GM18868 (cell line): Measurements from ENCODE around the gene ACAP1.

Source experiments
- ATAC-seq: cut with Tn5 transposase; IDR thresholded peaks from one replicate; pipeline ENCODE4 v1.9.1; 2021; ENCODE audit warnings: mild to moderate bottlenecking, moderate library complexity; ENCODE audit not compliant: unreplicated experiment

The ACAP1 gene

DNA sequence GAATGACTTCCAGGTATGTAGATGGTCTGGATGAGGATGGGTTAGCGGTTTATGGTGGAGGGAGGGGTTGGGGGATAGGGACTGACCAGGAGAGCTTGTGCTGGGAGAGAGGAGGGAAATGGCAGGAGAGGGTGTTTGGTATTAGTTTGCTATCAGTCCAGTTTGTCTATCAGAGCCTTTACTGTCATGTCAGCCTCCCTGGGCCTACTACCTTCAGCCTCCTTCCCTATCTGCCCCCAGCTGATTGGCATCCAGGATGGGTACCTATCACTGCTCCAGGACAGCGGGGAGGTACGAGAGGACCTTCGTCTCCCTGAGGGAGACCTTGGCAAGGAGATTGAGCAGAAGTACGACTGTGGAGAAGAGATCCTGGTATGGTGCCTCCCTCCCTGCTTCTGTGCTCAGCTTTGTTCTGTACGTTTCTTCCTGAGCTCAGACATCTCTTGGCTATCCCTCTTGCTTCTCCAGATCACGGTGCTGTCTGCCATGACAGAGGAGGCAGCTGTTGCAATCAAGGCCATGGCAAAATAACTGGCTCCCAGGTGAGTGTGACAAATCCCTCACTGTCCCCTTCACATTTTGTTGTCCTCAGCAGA, 25.1 kb upstream of the ACAP1 start:
- ATAC-seq, result no peak

DNA sequence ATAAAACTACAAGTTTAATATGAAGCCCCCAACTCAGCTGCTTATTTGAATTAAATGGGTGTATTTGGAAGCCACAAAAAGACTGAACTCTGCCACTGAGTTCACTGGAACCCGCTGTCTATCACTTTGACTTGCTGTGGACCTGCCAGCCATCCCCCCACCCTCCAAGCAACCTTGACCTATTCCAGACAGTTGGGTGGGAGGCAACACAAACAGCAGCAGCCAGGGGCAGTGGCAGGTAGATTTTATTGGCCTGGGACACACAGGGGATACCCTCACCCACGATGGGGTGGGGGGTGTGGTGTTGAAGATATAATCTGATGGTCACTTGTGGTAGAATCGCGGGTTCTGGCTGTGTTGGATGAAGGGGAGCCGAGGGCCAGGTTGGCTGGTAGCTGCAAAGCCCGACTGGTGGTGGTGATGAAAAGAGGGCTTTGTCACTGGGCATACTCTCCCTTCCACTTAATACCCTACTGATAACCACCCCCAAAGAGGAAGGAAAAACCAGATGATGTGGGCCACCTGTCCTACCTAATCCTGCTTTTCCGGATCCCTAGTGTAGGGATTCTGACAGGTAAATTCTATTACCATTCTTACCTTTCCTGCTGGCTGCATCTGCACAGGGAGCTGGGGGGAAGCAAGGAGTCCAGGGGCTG, 23.8 kb upstream of the ACAP1 start:
- no peak for ATAC-seq

GRCh38 chr17:7313088-7313889, 23.0 kb upstream of the ACAP1 start:
- ATAC-seq, result no peak

DNA sequence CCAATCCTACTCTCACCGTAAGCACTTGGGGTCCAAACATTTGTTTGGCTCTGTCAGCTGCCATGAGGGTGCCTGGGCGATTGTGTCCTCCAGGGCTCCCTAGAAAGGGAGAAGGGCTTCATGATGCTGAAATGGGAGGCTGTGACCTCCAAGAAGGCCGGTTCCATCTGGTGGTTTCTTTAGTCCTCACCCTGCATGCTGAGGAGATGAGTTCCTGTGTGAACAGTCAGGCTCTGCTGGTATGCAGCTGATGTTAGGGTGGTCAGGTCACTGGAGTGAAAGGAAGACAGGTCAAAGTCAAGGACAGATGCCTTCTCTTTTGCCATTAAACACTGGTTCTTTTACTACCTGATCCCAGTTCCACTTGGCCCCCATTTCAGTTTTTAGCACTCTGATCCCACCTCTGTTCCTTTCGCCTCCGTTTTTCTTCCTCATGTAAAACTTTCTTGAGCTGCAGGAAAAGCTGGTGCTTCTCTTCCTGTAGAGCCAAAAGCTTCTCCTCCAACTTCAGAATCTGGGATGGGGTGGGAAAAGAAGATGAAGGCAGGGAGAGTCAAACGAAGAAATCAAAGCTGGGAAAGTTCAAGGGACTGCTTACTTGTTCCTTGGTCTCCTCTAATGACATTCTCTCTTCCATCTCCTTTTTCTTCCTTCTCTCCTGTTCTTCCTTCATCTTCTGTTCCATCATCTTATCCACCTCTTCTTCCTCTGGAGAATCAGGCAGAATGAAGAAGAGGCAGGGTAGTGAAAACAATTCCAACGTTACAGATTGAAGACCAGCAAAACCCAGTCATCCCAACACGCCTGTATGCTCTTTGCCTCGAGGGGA, 22.2 kb upstream of the ACAP1 start:
- no peak for ATAC-seq

- ATAC-seq, result peak; percentile 71
These were observed 21.4 kb upstream of the ACAP1 start, which contains the start of gene GPS2 for GRCh38 chr17:7314719-7315569. GPS2 (minus strand) TSS chr17:7315360; CDS start chr17:7315052, 308 bp downstream.

DNA sequence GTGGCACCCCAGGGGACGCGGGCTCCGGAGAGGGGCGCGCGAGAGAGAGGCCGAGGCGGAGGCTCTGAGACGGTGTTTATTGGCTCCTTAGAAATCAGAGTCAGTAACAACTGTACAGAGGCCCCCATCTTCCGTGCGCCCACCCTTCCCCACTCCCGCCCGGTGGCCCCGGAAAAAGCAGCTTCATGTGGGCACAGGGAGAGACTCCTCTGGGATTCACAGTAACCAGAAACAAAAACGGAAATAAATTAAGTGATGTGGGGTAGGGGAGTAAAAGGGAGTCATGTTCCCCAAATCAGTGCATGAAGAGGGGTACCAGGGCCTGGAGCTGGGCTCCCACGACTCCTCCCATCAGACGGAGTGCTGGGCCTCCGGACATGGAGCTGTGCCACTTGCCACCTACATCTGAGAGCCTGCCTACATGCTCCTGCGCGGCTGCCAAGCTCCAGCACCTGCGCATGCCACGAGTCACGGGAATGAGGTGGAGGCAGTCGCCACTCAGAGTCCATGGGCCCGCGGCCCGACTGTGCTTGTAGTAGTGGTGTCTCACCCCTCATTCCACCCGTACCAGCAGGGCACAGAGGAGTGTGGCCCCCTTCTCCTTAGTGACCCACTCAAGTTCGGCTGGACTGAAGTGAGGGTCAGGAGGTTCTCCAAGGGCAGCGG, 20.6 kb upstream of the ACAP1 start:
- no peak for ATAC-seq

DNA sequence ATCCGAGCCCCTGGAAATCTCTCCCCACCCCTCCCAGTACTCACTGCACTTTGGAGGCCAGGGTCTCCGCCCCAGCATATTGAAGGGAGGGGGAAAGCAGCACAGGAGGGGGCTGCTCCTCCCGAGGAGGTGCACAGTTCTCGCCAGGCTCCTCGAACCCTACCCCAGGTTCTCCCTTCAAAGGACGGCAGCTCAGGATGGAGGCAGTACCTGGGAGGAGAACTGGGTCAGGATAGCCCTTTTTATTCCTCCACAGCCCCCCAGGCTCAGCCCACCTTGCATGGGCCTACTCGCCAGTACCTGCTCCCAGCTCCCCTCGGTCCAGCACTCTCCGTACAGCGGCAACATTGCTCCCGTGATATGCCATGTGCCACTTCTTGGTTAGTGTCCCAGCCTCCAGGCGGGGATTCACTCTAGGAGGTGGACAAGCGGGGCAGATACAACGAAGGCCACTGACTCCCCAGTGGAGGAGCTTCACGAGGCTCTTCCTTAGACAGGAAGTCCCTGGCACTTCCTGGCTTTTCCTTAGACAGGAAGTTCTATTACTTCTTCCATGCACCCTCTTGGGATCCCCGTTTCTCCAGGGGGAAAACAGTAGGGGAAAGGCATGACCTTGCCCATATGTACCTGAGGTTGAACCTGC, 19.0 kb upstream of the ACAP1 start:
- ATAC-seq, result no peak

DNA sequence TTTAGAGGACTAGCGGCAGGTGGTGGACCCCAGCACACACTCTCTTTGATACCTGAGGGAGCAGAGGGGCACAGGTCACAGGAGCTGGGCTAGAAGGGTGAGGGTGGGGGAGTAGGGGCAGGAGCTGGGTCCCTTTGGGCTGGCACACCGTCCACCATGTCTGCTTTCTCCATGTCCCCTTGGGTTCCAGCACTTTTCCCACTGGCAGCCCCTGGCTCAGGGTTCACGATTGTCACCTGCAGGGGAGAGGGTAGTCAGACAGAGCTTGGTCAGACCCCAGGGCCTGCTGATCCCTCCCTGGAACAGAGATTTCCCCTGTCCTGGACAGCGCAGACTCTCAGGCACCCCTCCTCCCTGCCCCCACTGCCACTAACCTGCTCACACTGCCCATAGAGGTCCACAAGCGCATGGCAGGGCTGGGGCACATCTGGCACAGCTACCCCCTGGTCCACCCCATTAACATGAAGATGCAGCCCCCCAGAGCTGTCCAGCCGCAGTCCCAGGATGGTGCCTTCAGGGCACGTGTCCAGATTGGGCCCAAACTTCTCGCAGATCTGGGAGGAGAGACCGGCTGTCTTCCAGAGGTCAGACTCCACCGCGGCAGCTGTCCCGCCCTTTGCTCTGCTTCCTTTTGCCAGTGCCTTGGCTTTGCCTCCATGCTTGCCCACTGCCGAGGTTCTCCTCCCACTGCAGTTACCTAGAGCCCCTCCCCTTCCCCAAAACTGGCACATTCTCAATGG, 18.0 kb upstream of the ACAP1 start:
- no peak for ATAC-seq

DNA sequence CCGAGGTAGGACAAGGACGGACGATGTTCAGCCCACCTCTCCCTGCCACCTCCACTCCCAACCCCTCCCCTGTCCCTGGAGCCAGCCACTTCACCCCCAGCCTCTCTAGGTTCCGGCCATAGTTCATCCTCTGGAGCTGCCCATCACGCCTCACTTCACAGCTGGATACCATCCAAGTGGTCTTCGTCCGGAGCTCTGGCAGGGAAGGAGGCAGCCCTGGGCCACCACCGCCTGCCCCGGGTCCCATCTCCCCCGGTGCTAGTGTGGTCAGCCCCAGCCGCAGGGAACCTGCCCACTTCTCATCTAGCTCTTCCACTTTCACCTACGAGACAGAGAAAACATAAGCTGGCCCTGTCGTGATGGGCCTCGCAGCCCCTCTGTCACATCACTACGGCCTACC, 14.9 kb upstream of the ACAP1 start:
- no peak for ATAC-seq

- ATAC-seq, result no peak
These were observed 13.7 kb upstream of the ACAP1 start for GRCh38 chr17:7322520-7323194.

DNA sequence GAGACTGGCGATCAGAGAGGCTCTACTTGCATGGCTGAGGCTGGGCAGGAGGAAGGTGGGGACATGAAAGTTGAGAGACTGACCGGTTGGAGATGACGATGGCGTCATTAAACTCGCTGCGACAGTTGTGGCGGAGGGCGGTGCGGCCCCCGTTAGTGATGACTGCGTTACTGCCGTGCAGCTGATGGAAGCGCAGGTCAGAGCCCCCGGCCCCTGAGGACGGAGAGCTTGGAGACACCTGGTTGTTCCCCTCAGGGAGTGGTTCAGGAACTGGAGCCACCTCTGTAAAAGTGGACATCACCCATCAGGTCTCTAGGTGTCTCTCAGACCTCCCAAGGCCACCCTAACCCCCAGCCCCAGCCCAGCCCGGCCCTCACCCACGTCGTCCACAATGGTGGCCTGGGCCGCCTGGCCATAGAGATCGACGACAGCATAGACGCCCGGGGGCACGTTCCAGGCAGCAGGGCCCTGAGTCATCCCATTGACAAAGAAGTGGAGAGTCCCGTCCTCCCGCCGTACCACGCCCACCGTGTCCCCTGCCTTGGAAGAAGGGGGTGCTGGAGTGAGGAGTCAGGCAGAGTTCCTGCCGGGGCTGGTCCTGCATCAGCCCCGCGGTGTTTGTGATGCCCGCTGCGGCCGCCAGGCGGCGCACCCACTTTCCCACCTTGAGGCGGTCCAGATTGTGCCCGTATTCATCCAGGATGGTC, 12.4 kb upstream of the ACAP1 start:
- ATAC-seq, result no peak

DNA sequence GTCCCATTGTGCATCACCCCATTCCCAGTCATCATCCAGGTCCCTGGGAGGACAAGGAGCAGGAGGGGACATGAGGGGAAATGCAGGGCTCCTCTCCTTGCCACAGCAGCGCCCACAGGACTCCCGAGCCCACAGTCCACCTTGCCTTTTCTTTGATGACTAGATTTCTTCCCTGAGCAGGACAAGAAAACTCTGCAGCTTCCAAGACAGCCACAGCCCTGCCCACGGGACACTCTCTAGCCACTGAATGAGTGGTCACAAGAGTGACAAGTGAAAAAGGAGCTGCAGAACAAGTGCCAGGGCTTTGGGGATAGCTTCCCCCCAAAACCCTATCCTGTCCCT, 11.9 kb upstream of the ACAP1 start:
- no peak for ATAC-seq

- ATAC-seq, result no peak
These were observed 11.2 kb upstream of the ACAP1 start for GRCh38 chr17:7325031-7325528.

- ATAC-seq, result no peak
These were observed 10.1 kb upstream of the ACAP1 start for GRCh38 chr17:7326186-7326585.

DNA sequence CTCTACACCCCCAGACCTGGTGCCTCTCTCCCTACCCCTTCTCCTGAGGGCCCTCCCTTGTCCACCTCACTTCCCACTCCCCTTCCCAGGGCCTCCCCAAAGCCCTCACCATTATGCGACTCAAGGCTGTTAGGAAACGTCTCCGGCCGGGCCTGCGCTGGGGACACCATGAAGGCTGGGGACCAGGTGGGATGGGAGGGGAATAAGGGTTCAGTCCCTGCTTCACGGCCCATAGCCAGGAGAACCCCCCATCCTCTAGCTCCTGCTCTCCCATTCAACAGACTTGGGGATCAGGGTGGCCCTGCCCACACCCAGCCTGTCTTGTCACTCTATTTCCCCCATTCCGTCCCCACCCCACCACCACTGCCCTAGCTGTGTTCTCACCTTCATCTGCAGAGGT, 9.3 kb upstream of the ACAP1 start:
- ATAC-seq, result no peak

DNA sequence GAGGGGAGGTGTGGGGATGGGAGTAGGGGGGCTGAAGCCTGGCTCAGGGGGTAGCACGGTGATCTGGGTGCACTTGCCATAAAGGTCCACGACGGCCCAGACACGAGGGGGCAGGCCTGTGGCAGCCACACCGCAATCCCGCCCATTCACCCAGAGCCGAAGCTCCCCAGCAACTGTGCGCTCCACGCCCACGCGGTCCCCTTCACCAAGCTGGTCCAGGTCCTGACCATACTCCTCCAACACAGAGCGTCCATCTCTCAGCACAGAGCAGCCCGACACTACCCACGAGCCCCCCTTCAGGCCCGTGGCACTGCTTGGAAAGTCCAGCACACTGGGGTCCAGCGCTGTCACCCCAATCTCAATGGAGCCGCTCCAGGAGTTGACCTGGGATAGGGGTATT, 8.8 kb upstream of the ACAP1 start:
- ATAC-seq, result no peak

- no peak for ATAC-seq
These were observed 8.3 kb upstream of the ACAP1 start for GRCh38 chr17:7328009-7328408.
